GM12892 (cell line): ENCODE results near the gene TPSD1.

ENCODE experiments used
- DNase-seq: peaks from one replicate; pipeline ENCODE4 v3.0.0; 2011; ENCODE audit not compliant: insufficient read length
- FAIRE-seq: peaks from 2 replicates; lab custom pipeline; 2011; peaks lifted over from hg19 to GRCh38; lab: Jason Lieb, UNC
- POLR2A ChIP-seq: IDR thresholded peaks from 2 replicates; pipeline ENCODE4 v1.6.1; 2011; ENCODE audit warnings: low read depth, low read length, control low read depth
- POLR2AphosphoS5 ChIP-seq: IDR thresholded peaks from 2 replicates; pipeline ENCODE4 v1.6.1; 2011; ENCODE audit warnings: low read depth, low read length, control low read depth
- TAF1 ChIP-seq: IDR thresholded peaks from 2 replicates; pipeline ENCODE4 v1.6.1; 2011; ENCODE audit warnings: low read depth, mild to moderate bottlenecking, control low read depth, low read length, borderline replicate concordance

Gene TPSD1

DNA sequence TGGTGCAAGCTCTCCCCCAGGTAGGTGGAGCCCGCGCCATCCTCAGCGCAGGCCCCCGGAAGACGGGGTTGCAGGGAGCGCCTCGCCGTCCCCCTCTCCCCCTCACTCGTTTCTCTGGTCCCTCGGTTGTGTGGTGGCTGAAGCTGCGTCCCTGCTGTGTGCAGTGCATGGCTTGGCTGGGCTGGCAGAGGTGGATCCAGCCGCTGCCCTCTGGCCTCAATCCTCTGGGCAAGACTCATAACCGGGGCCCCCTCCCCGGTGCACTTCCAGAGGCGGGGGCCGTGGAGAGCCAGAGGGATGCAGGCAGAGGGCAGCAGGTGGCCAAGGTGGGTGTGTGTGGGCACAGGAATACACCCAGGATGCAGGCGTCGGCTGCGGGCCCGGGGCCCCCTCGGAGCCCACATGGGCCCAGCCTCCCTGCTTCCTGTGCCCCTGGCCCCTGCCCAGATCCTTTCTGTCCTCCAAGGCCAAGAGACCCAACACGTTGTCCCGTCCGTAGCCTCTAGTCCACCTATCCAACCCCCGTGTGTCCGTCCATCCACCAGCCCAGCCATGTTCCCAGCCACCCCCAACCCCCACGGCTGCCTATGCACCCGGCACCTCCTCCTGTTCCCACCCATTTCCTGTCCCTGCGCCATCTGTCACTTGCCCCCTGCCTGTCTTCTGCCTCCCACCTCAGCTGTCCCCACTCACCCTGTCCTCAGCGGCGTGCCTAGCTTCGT is 40.1 kb upstream of the TPSD1 start:
- FAIRE-seq = no peak
- TF ChIP-seq POLR2AphosphoS5 (no peak), TAF1 (no peak), POLR2A (no peak)
- DNase-seq = no peak

- TF ChIP-seq POLR2AphosphoS5 (no peak), TAF1 (no peak)
- DNase-seq = no peak
- no peak for FAIRE-seq
Observed at GRCh38 chr16:1216296-1216619, 39.6 kb upstream of the TPSD1 start.

DNA sequence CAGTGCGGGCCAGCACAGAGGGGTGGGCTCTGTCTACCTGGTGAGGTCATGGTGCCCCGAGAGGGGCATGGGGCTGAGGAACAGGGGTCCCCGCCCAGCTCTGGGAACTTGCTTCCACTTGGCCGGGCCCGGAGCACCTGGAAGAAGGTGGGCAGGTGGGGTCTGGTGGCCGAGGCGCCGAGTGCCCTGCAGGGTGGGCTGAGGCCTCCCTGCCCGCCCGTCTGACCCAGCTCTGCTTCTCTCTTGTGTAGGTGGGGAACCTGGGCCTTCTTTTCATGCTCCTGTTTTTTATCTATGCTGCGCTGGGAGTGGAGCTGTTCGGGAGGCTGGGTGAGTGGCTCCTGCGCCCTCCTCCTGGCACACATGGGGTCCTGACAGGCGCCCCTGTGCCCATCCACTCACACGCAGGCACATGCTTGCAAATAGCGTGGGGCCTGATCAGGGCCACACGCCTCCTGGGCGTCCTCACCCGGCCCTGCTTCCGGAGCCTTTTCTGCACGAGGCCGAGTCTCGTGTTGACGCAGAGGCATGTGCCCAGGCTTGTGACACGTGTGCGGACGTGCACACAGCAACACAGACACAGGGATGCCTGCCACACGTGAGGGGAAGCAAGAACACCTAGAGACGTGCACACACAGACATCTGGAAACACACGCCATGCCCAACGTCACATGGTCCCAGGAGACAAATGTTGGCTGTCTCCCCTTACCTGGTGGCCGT is 39.0 kb upstream of the TPSD1 start:
- FAIRE-seq = no peak
- no peak for TF ChIP-seq TAF1
- no peak for TF ChIP-seq POLR2A
- TF ChIP-seq POLR2AphosphoS5 = no peak
- no peak for DNase-seq

DNA sequence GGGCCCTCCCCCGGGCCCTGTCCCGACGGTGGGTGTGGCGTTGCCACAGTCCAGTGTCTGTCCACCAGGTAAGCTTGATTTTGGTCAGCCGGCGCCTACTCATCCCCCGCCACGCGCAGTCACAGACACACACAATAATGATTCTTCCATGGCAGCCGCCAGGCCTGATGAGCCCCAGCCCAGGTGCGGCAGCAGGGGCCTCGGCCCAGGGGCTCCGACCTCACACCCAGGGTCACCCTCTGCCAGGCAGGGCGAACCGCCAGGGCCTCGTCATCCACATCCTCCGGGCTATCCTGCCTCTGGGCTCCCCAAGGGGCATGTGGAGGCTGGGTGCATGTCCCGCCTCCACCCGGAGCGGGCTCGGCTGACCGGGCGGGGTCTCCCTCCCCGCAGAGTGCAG is 38.3 kb upstream of the TPSD1 start:
- no peak for TF ChIP-seq POLR2A
- no peak for FAIRE-seq
- no peak for DNase-seq

DNA sequence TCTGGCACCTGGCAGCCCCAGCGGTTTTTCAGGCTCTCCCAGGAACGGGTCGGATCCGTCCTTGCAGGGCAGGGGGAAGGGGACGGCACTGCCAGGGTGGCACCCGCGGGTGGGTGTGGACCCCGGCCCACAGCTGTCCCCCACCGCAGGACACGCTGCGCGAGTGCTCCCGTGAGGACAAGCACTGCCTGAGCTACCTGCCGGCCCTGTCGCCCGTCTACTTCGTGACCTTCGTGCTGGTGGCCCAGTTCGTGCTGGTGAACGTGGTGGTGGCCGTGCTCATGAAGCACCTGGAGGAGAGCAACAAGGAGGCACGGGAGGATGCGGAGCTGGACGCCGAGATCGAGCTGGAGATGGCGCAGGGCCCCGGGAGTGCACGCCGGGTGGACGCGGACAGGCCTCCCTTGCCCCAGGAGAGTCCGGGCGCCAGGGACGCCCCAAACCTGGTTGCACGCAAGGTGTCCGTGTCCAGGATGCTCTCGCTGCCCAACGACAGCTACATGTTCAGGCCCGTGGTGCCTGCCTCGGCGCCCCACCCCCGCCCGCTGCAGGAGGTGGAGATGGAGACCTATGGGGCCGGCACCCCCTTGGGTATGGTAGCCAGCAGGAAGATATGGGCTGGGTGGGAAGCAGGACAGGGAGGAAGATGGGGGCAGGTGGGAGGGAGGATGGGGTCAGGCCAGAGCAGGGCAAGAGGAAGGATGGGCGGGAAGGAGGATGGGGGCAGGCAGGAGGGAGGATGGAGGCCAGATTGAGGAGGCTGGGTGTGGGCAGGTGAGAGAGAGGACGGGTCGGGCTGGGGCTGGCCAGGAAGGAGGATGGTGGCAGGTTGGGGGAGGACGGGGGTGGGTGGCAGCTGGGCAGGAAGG is 37.6 kb upstream of the TPSD1 start:
- TF ChIP-seq TAF1 (no peak), POLR2A (no peak), POLR2AphosphoS5 (no peak)
- DNase-seq = no peak
- no peak for FAIRE-seq

DNA sequence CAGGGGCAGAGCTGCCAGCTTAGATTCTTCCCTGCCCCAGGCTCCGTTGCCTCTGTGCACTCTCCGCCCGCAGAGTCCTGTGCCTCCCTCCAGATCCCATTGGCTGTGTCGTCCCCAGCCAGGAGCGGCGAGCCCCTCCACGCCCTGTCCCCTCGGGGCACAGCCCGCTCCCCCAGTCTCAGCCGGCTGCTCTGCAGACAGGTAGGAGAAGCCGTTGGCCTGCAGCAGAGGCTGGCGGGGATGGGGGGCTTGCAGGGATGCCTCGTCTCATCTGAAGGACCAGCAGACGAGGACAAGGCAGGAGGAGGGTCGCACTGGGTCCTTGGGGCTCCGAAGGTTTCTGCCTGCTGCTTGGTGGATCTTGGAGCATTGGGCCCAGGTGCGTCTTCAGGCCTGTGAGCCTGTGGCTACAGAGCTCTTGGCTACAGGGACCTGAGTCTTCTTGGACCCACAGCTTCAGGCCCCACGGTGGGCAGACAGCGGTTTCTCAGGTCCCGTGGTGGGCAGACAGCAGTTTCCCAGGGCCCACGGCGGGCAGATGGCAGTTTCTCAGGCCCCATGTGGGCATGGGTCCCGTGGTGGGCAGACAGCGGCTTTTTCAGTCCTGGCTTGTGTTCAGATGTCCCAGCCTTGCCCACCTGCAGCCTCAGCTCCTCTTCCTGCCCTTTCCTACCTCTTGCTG is 36.8 kb upstream of the TPSD1 start:
- FAIRE-seq = no peak
- no peak for DNase-seq
- TF ChIP-seq POLR2AphosphoS5 (no peak), POLR2A (no peak), TAF1 (no peak)

- DNase-seq (no peak), FAIRE-seq (no peak)
Observed at GRCh38 chr16:1220098-1220728, 35.7 kb upstream of the TPSD1 start.

DNA sequence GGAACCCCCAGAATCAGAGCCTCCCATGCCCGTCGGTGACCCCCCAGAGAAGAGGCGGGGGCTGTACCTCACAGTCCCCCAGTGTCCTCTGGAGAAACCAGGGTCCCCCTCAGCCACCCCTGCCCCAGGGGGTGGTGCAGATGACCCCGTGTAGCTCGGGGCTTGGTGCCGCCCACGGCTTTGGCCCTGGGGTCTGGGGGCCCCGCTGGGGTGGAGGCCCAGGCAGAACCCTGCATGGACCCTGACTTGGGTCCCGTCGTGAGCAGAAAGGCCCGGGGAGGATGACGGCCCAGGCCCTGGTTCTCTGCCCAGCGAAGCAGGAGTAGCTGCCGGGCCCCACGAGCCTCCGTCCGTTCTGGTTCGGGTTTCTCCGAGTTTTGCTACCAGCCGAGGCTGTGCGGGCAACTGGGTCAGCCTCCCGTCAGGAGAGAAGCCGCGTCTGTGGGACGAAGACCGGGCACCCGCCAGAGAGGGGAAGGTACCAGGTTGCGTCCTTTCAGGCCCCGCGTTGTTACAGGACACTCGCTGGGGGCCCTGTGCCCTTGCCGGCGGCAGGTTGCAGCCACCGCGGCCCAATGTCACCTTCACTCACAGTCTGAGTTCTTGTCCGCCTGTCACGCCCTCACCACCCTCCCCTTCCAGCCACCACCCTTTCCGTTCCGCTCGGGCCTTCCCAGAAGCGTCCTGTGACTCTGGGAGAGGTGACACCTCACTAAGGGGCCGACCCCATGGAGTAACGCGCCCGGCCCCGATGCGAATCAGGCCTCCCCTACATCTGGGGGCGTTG is 34.8 kb upstream of the TPSD1 start:
- DNase-seq = no peak
- TF ChIP-seq TAF1 = no peak
- TF ChIP-seq POLR2AphosphoS5 = no peak
- TF ChIP-seq POLR2A = no peak
- no peak for FAIRE-seq

More at GRCh38 chr16:1220098-1220728, 35.7 kb upstream of the TPSD1 start:
- no peak for TF ChIP-seq POLR2AphosphoS5
- no peak for TF ChIP-seq POLR2A
- TF ChIP-seq TAF1 = no peak

GRCh38 chr16:1221628-1222552 is 34.0 kb upstream of the TPSD1 start:
- FAIRE-seq = no peak
- TF ChIP-seq TAF1 (no peak), POLR2AphosphoS5 (no peak), POLR2A (no peak)
- DNase-seq = no peak
